ENCODE data around the gene KCNC1.

- TF ChIP-seq CTCF (IDR thresholded peaks at IDR 0.05) (no peak), POLR2AphosphoS5 (IDR thresholded peaks at IDR 0.05) (no peak), EP300 (IDR thresholded peaks at IDR 0.05) (no peak), POLR2A (IDR thresholded peaks at IDR 0.05; ENCODE audit: low read depth) (no peak)
Measured at GRCh38 chr11:17822401-17822781, 87.8 kb downstream of the KCNC1 start.

Measured in esophagus muscularis mucosa (tissue), 4 donors.